OCI-LY7 (cell line): ENCODE measurements around the gene GREB1. TPM values are rescaled to one million over a fixed set of nuclear protein-coding genes. Genes with fewer than 3 reads are reported as not detected.

Source experiments
- BruUV-seq: library from RNA; stranded (reverse); fragments of 400-500 nt; replicated peaks from 2 replicates; lab custom pipeline; 2021; lab: Mats Ljungman, UMichigan
- CTCF ChIA-PET: fragments of 300-600 bp; sonication (Branson Sonifier 250); formaldehyde crosslinking; loops from one replicate; lab custom pipeline; 2022; ENCODE audit warnings: antibody characterized with exemption; ENCODE audit not compliant: unreplicated experiment; lab: Charles Lee
- POLR2A ChIA-PET: fragments of 300-600 bp; sonication (Branson Sonifier 250); formaldehyde crosslinking; loops from one replicate; lab custom pipeline; 2022; ENCODE audit warnings: antibody characterized with exemption; lab: Charles Lee
- DNase-seq: peaks from one replicate; pipeline ENCODE4 v3.0.0-alpha.2; 2015; ENCODE audit warnings: low spot score
- H2AFZ ChIP-seq: fragments of 200-600 bp; sonication (generic), shearing (Covaris generic); 2 replicates; pipeline ENCODE4 v1.6.1; 2014; ENCODE audit warnings: mild to moderate bottlenecking, antibody characterized with exemption, low read length, moderate library complexity
- H3K27ac ChIP-seq: fragments of 200-600 bp; sonication (generic); 2 replicates; pipeline ENCODE4 v1.5.1; 2014; ENCODE audit warnings: mixed run types, low read depth, mild to moderate bottlenecking, moderate library complexity, low read length, inconsistent platforms; ENCODE audit not compliant: poor library complexity, severe bottlenecking
- H3K36me3 ChIP-seq: fragments of 200-600 bp; sonication (generic); 2 replicates; pipeline ENCODE4 v1.6.1; 2014; ENCODE audit warnings: mild to moderate bottlenecking, antibody characterized with exemption, low read length, moderate library complexity, mixed read lengths; ENCODE audit not compliant: insufficient read depth
- H3K4me1 ChIP-seq: fragments of 200-600 bp; sonication (generic); 2 replicates; pipeline ENCODE4 v1.5.1; 2014; ENCODE audit warnings: mild to moderate bottlenecking, low read length; ENCODE audit not compliant: insufficient read depth, poor library complexity, severe bottlenecking
- H3K4me2 ChIP-seq: fragments of 200-600 bp; sonication (generic); 2 replicates; pipeline ENCODE4 v1.6.1; 2014; ENCODE audit warnings: mild to moderate bottlenecking, low read length
- H3K4me3 ChIP-seq: fragments of 200-600 bp; sonication (generic); 2 replicates; pipeline ENCODE4 v1.5.1; 2014; ENCODE audit warnings: mild to moderate bottlenecking, low read depth, low read length; ENCODE audit not compliant: poor library complexity, severe bottlenecking
- H3K79me2 ChIP-seq: fragments of 200-600 bp; sonication (generic); 2 replicates; pipeline ENCODE4 v1.6.1; 2016; ENCODE audit warnings: low read depth, mild to moderate bottlenecking, low read length, moderate library complexity, mixed read lengths; ENCODE audit not compliant: insufficient read depth
- H3K9me2 ChIP-seq: fragments of 200-600 bp; sonication (generic); 2 replicates; pipeline ENCODE4 v1.6.1; 2016; ENCODE audit warnings: mild to moderate bottlenecking, low read length, mixed read lengths; ENCODE audit not compliant: insufficient read depth
- H3K9me3 ChIP-seq: fragments of 200-600 bp; sonication (generic); 2 replicates; pipeline ENCODE4 v1.6.1; 2014; ENCODE audit warnings: mild to moderate bottlenecking, mixed run types, low read length, mixed read lengths
- H4K20me1 ChIP-seq: fragments of 200-600 bp; sonication (generic); 2 replicates; pipeline ENCODE4 v1.6.1; 2014; ENCODE audit warnings: mild to moderate bottlenecking, antibody characterized with exemption, low read length, moderate library complexity, mixed read lengths; ENCODE audit not compliant: insufficient read depth
- CTCF ChIP-seq: fragments of 200-600 bp; sonication (generic); conservative IDR thresholded peaks from 2 replicates; pipeline ENCODE4 v1.5.1; 2014; ENCODE audit warnings: mild to moderate bottlenecking, antibody characterized with exemption, low read length, moderate library complexity, mixed read lengths
- EZH2phosphoT487 ChIP-seq: fragments of 200-600 bp; sonication (generic); IDR thresholded peaks from 2 replicates; pipeline ENCODE4 v1.6.1; 2018; ENCODE audit warnings: low read depth, borderline replicate concordance, mild to moderate bottlenecking, mixed run types, antibody characterized with exemption, low read length, moderate library complexity, mixed read lengths
- intact Hi-C: fragments of 100-400 bp; cut with micrococcal nuclease; formaldehyde crosslinking; loops from one replicate; pipeline ENCODE4 v1.10.0; 2022; ENCODE audit not compliant: unreplicated experiment
- total RNA-seq, 2 experiments: library from RNA; depleted of rRNA in 1 of 2; stranded (reverse); fragments of >200 nt in 1 of 2; shearing (Covaris generic) in 1 of 2; gene quantifications; 2 replicates each; pipeline ENCODE4 v1.2.3, GENCODE V29; 2014 to 2022

The GREB1 gene
- total RNA-seq, 2 experiments from 2014 or later: 3.5 to 8.4 TPM

- no peak for DNase-seq
- H3K79me2 ChIP-seq: no peaks in the 10 kb centered on the region
- H3K4me2 ChIP-seq: no peak overlapping the region
- no peak overlapping the region for H2AFZ ChIP-seq
- H3K27ac ChIP-seq: no peak overlapping the region
- CTCF ChIA-PET: no interaction called here
- POLR2A ChIA-PET: no interaction called here
- no peaks in the 10 kb centered on the region for H3K4me1 ChIP-seq
- no peaks in the 10 kb centered on the region for H3K9me2 ChIP-seq
- no peaks in the 10 kb centered on the region for H3K9me3 ChIP-seq
- no peaks in the 10 kb centered on the region for H4K20me1 ChIP-seq
- intact Hi-C loops: no loop called here
- H3K4me3 ChIP-seq: no peak overlapping the region
- H3K36me3 ChIP-seq: no peaks in the 10 kb centered on the region
- TF ChIP-seq EZH2phosphoT487 (no peak), CTCF (no peak)
- BruUV-seq: no TSS peak
Measured at GRCh38 chr2:11616097-11616687, 82.3 kb downstream of the GREB1 start.

- ChIA-PET POLR2A (no interaction called here), CTCF (no interaction called here)
- H3K79me2 ChIP-seq: no peaks in the 10 kb centered on the region
- no peaks in the 10 kb centered on the region for H3K4me1 ChIP-seq
- H3K9me3 ChIP-seq: no peaks in the 10 kb centered on the region
- H2AFZ ChIP-seq: no peak overlapping the region
- H3K9me2 ChIP-seq: no peaks in the 10 kb centered on the region
- no peaks in the 10 kb centered on the region for H4K20me1 ChIP-seq
- TF ChIP-seq EZH2phosphoT487 (no peak), CTCF (no peak)
- no peaks in the 10 kb centered on the region for H3K36me3 ChIP-seq
- no peak overlapping the region for H3K27ac ChIP-seq
- no TSS peak for BruUV-seq
- intact Hi-C loops: no loop called here
- H3K4me3 ChIP-seq: no peak overlapping the region
- DNase-seq: no peak
- H3K4me2 ChIP-seq: no peak overlapping the region
Measured at GRCh38 chr2:11616851-11617415, 83.1 kb downstream of the GREB1 start.

- H3K79me2 ChIP-seq: no peaks in the 10 kb centered on the region
- no peaks in the 10 kb centered on the region for H3K4me1 ChIP-seq
- H3K4me3 ChIP-seq: no peak overlapping the region
- TF ChIP-seq CTCF: no peak
- TF ChIP-seq EZH2phosphoT487: no peak
- ChIA-PET CTCF (no interaction called here), POLR2A (no interaction called here)
- no peaks in the 10 kb centered on the region for H3K9me2 ChIP-seq
- H3K4me2 ChIP-seq: no peak overlapping the region
- H3K36me3 ChIP-seq: no peaks in the 10 kb centered on the region
- H3K27ac ChIP-seq: no peak overlapping the region
- DNase-seq: no peak
- no TSS peak for BruUV-seq
- H3K9me3 ChIP-seq: no peaks in the 10 kb centered on the region
- no peak overlapping the region for H2AFZ ChIP-seq
- intact Hi-C loops: no loop called here
- H4K20me1 ChIP-seq: no peaks in the 10 kb centered on the region
Measured at GRCh38 chr2:11617527-11617926, 83.7 kb downstream of the GREB1 start.
